ENCODE results near the gene MAGED4.
A peak's percentile ranks its signal among the peaks of the same experiment; 100 is the strongest.
"Not testable (repeated sequence)": the region's sequence is repeated elsewhere in the genome, so short reads cannot be mapped to it uniquely, and the experiment has no call there.

Gene MAGED4

GRCh38 chrX:52184440-52185077, at the start of gene MAGED4:
Gene MAGED4, plus strand, starts transcription at chrX:52184888. Its CDS starts 1,035 bp downstream, at chrX:52185923.
- not testable (repeated sequence) for DNase-seq

GRCh38 chrX:52138830-52139544, 45.7 kb upstream of the MAGED4 start:
- DNase-seq = no peak

- no peak for DNase-seq
Measured at GRCh38 chrX:52139545-52139895, 45.2 kb upstream of the MAGED4 start.

GRCh38 chrX:52140020-52140419, 44.7 kb upstream of the MAGED4 start:
- DNase-seq = no peak

- not testable (repeated sequence) for DNase-seq
Measured at GRCh38 chrX:52150667-52151066, 34.0 kb upstream of the MAGED4 start.

GRCh38 chrX:52160140-52160539, 24.5 kb upstream of the MAGED4 start:
- DNase-seq = not testable (repeated sequence)

GRCh38 chrX:52166840-52167239, 17.8 kb upstream of the MAGED4 start:
- peak; percentile 4 for DNase-seq

GRCh38 chrX:52171055-52171454, 13.6 kb upstream of the MAGED4 start:
- DNase-seq = not testable (repeated sequence)

- not testable (repeated sequence) for DNase-seq
Measured at GRCh38 chrX:52185078-52185453, 378 bp downstream of the MAGED4 start.

GRCh38 chrX:52211405-52211804, 26.7 kb downstream of the MAGED4 start:
- DNase-seq = not testable (repeated sequence)

GRCh38 chrX:52213276-52213675, 28.6 kb downstream of the MAGED4 start:
- no peak for DNase-seq

GRCh38 chrX:52216541-52216940, 31.9 kb downstream of the MAGED4 start:
- DNase-seq = no peak

GRCh38 chrX:52217494-52218160, 32.9 kb downstream of the MAGED4 start:
- no peak for DNase-seq

GRCh38 chrX:52220936-52221335, 36.2 kb downstream of the MAGED4 start:
- DNase-seq = no peak
